COLO668 (cell line): ENCODE data around the gene FOXP4.

Experiments
- DNase-seq: peaks from one replicate; lab custom pipeline; 2025; ENCODE audit not compliant: unreplicated experiment; lab: John Stamatoyannopoulos, UW

Gene FOXP4

GRCh38 chr6:41641352-41641925, 95.3 kb downstream of the FOXP4 start:
- no peak for DNase-seq

DNA sequence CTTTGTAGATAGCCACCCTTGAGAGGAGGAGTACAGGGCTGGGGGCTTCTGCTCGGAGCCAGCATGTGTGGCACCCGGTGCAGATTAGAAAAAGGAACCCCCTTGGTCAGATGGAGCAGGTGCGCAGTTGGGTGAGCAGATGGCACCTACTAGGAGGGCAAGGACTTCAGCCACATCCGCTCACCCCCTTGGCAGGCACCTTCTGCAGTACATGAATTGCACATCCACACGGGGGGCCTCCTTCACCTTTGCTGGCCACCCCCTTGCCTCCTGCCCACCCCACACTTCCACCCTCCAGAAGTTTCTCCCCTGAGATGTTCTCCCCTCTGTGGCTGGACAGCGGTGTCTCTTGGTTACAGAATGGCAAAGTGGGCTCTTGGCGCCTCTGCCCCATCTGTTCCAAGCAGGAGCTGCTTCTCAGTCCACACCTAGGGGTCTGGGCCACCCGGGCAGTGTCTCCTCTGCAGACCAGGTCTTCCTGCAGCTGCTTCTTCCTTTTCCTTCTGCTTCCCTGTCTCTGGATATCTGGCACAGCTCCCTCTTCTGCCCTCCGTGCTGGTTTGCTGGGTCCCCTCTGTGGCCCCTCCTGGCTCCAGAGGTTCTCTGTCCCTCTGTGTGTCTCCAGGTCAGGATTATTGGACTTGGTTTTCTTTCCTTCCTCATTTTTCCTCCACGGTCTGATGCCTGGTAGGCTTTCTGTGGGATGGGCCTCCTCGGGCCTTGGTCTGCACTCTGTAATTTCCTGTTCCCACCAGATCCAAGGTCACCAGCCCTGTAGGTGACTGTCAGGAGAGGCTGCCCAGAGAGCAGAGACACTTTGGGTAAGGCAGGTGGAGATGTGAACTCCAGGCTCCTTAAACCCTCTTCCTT, 96.1 kb downstream of the FOXP4 start:
- DNase-seq = no peak

- DNase-seq = no peak
Measured at GRCh38 chr6:41642960-41643898, 97.0 kb downstream of the FOXP4 start.

GRCh38 chr6:41643899-41644269, 97.7 kb downstream of the FOXP4 start:
- no peak for DNase-seq

GRCh38 chr6:41644297-41644879, 98.2 kb downstream of the FOXP4 start:
- no peak for DNase-seq

DNA sequence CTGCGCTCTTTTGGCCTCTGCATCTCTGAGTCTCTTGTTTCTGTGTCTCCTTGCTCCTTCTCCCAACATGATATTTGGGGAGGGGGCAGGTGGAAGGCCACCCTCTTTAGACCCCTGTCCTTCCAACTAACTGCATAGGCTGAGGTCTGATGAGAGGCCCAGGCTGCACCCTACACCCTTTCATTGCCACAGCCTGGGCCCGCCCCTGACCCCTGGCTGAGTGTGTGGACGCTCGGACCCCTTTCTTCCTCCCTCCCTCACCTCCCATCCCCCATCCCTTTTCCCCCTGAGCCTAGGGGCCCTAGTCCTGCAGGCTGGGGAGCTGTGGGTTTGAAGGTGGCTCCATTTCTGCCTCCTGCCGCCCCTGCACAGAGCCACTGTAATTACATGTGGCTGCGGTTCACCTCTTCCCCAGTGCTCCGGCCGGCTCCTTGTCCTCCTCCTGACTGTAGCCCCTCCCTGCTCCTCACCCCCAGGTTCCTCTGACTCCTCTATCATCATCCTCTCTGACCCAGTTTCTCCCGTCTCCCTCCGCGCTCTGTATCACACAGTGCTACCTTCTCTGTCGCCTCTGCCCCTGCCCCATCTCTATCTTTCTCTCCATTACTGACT, 98.9 kb downstream of the FOXP4 start:
- DNase-seq = no peak

DNA sequence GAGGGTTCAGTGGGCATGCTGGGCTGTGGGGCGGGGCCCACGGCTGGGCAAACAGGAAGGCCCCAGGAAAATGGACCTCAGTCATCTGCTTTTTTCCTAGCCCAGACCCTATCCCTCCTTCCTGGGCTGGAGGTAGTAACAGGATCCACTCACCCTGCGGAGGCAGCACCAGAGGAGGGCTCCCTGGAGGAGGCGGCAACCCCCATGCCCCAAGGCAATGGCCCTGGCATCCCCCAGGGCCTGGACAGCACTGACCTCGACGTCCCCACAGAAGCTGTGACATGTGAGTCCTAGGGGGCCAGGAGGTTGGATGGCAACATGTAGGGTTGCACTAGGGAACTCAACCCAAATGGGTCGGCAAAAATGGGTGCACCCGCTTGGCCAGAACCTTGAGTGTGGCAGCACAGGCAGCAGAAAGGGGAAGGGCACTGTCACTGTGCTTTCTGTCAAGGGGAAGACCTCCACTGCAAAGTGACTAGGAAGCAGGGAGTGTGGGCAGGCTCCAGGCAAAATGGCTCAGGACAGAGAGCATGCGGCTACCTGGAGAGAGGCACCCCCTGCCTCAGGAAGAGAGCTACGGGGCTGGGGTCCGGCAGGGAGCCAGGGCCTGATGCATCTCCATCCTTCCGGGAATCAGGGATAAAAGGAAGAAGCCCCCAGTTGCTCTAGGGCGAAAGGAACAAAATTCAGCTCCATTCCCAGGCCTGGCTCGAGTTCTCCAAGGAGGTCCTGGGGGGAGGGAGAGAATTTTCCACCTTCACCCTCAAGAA, 100.0 kb downstream of the FOXP4 start:
- no peak for DNase-seq

- no peak for DNase-seq
Measured at GRCh38 chr6:41647061-41647511, 100.9 kb downstream of the FOXP4 start.

DNA sequence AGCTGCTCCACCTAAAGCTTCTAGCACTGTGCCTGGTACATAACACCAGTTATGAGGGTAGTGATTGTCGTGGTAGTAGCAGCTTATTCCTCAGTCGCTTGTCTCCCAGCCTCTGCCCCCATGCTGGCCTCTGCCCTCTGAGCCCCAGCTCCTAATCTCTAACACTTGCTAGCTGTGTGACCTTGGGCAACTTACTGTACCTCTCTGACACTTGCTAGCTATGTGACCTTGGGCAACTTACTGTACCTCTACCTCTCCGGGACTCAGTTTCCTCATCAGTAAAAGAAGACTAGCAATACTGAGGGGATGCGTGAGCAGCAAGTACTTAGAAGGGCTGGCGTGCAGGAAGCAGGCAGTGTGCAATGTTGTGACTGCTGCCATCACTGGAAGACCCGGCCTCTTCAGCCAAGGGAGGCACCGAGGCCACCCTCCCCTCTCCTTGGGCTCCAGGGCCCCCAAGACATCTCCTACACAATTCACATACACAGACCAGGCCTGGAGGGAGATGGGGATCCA, 101.9 kb downstream of the FOXP4 start:
- DNase-seq = no peak

- no peak for DNase-seq
Measured at GRCh38 chr6:41648921-41649320, 102.7 kb downstream of the FOXP4 start.

- DNase-seq = no peak
Measured at GRCh38 chr6:41649596-41649995, 103.4 kb downstream of the FOXP4 start.

GRCh38 chr6:41650120-41650519, 103.9 kb downstream of the FOXP4 start:
- DNase-seq = no peak

- DNase-seq = no peak
Measured at GRCh38 chr6:41651246-41651961, 105.2 kb downstream of the FOXP4 start.
